Occipital lobe (tissue), 2 donors: ENCODE measurements around the gene FRA10AC1. TPM values are rescaled to one million over a fixed set of nuclear protein-coding genes. Genes with fewer than 3 reads are reported as not detected.
"Not testable (repeated sequence)": the region's sequence is repeated elsewhere in the genome, so short reads cannot be mapped to it uniquely, and the experiment has no call there.

Experiments used
- DNase-seq: peaks from one replicate; lab custom pipeline; 2025; lab: John Stamatoyannopoulos, UW
- total RNA-seq: library from RNA; depleted of rRNA; stranded (reverse); fragments of >200 nt; gene quantifications from one replicate; pipeline ENCODE4 v1.2.3, GENCODE V29; 2014

The FRA10AC1 gene
- total RNA-seq, 1 donor from 2014 or later, result 36.3 TPM

GRCh38 chr10:93703841-93704240 lies 1.4 kb upstream of the FRA10AC1 start:
- DNase-seq, result no peak

DNA sequence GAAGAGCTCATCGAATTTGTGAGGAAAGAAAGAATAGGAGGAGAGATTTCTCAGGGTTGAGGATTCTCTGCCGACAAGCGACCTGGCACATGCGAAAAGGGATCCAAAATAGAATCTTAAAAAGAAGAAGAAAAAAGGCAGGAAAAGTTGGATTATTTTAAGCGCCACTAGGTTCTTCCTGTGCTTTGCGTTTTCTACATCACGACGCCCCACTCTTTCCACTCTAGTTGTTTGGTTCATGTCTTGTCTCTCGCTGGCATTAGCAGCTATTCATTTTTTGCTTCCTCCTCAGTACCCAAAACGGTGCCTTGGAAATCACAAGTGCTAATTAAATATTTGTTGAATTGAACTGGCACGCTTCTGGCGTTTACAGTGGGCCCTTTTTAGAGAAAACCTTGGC lies 674 bp upstream of the FRA10AC1 start:
- no peak for DNase-seq

DNA sequence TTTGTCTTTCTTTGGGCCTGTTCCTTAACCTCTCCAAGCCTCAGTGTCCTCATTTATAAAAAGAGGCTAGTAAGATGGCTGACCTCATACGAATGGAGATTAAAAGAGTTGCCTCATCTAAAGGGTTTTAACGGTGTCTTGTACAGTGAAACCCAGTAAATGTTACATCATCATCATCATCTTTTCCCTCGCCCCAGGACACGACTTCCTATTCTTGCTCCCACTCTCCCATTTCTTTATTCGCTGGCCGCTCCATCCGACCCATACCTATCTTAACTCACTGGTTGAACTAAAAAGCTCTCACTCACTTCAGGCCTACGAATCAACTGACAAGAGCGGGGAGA lies 554 bp downstream of the FRA10AC1 start:
- DNase-seq, result no peak

GRCh38 chr10:93697207-93697606 lies 5.2 kb downstream of the FRA10AC1 start:
- no peak for DNase-seq

DNA sequence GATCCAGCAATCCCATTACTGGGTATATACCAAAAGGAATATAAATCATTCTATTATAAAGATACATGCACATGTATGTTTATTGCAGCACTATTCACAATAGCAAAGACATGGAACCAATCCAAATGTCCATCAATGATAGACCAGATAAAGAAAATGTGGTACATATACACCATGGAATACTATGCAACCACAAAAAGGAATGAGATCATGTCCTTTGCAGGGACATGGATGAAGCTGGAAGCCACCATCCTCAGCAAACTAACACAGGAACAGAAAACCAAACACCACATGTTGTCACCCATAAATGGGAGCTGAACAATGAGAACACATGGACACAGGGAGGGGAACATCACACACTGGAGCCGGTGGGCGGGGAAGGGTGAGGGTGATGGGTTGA lies 5.8 kb downstream of the FRA10AC1 start:
- DNase-seq, result not testable (repeated sequence)

DNA sequence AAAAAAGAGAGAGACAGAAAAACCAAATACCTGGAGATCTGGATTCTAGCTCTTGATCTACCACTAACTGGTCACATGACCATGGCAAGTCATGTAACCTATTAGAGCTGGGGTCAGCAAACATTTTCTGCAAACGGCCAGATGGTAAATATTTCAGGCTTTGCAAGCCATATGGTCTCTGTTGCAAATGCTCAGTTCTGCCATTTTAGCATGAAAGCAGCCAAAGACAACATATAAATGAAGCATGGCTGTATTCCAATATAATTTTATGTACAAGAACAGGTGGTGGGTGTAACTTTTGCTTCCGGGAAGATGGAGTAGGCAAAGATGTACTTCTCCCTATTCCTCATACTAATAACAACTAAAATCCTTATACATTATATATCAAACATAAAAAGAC lies 6.7 kb downstream of the FRA10AC1 start:
- DNase-seq, result no peak

DNA sequence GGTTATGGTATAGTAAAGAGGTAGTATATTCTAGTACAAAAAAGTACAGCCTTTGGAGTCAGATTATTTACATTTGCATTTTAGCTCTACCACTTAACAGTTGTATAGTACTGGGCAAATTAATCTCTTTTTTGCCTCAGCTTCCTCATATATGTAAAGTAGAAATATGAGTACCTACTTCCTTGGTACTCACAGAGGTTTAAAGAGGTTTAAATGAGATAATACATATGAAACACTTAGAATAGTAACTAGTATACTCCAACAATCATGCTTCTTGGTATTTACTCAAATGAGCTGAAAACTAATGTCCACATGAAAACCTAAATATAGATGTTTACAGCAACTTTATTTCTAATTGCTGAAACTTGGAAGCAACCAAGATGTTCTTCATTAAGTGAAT lies 14.7 kb downstream of the FRA10AC1 start:
- no peak for DNase-seq

GRCh38 chr10:93680412-93681047 lies 21.9 kb downstream of the FRA10AC1 start:
- DNase-seq, result no peak

- no peak for DNase-seq
Measured at GRCh38 chr10:93678805-93679587, 23.4 kb downstream of the FRA10AC1 start.

- no peak for DNase-seq
Measured at GRCh38 chr10:93678386-93678785, 24.0 kb downstream of the FRA10AC1 start.

GRCh38 chr10:93673791-93674190 lies 28.6 kb downstream of the FRA10AC1 start:
- DNase-seq, result no peak

DNA sequence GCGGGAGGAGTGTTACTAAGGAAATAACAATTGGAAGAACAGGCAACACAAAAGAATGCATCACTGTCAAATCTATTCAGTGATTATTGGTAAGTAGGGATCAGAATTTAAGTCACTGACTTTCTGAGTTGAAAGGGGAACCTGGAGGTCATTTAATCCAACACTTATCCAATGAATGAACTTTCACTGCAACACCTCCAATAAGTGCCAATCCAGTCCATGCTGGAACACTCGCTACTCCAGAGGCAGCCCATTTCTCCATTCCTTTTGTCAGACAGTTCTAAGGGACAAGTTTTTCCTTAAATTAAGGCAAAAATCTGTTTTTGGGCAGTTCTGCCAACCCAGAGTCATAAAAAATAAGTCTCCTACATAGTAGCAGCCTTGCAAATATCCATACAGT lies 29.5 kb downstream of the FRA10AC1 start:
- DNase-seq, result no peak

GRCh38 chr10:93672022-93672678 lies 30.2 kb downstream of the FRA10AC1 start:
- no peak for DNase-seq

DNA sequence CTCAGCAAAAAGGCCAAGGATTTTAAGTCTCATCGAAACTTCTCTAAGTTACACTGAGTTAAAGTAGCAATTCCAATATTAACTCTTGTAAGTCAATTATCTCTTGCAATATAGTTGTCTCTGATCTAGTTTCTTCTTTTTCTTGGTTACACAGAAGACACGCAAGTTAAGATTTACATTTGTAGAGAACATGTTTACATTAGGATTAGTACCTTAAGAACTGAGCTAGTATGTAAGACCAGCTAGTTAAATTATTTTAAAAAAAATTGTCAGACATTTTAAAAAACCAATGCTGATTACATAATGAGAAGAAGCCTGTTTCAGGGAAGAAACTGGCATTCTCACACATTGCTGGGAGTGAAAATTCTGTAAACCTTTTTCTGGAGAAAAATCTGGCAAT lies 31.4 kb downstream of the FRA10AC1 start:
- DNase-seq, result no peak

GRCh38 chr10:93670372-93670771 lies 32.0 kb downstream of the FRA10AC1 start:
- no peak for DNase-seq

GRCh38 chr10:93667795-93668194 lies 34.6 kb downstream of the FRA10AC1 start:
- no peak for DNase-seq

GRCh38 chr10:93666030-93666429 lies 36.4 kb downstream of the FRA10AC1 start:
- no peak for DNase-seq

DNA sequence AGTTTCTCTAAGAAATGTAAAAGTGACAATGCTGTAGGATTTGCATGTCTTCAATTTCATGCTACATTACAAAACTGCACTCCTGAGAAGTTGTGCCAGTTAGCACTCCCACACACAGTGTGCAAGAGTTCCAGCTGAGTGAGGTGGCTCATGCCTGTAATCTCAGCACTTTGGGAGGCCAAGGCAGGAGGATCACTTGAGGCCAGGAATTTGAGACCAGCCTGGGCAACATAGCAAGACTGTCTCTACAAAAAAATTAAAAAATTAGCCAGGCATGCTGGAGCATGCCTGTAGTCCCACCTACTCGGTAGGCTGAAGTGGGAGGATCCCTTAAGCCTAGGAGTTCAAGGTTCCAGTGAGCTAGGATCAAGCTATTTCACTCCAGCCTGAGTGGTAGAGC lies 44.6 kb downstream of the FRA10AC1 start:
- DNase-seq, result no peak

DNA sequence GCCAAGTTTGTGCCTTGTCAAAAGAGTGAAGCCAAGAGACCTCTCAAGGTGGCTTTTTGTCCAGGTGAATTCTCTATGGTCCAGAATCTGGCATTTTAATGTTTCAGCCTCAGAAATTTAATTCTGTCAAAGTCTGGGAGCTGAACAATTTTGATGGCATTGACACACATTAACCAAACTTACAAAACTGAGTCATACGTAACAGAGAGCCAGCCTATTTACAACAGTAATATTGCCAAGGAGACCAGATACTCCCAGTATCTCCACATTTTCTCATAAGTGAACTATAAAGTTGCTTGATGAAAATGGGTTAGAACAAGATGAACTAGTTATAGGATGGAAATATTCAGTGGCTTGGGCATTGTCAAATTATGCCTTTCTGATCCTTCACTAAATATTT lies 46.2 kb downstream of the FRA10AC1 start:
- no peak for DNase-seq

DNA sequence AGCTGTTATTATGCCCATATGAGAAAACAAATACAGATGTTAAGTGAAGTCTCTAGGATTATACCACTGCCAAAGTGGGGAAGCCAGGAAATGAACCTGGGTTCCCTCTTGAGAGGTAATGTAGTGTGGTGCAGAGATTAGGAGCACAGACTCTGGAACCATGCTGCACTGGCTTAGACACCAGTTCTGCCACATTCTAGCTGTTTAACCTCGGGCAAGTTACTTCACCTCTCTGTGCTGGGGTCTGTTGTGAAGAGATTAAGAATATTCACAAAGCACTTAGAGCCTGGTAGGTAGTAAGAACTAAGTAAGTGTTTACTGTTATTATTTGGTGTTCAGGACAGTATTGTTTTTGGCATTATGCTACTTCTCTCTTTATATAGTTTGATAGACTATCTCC lies 48.2 kb downstream of the FRA10AC1 start:
- DNase-seq, result no peak

GRCh38 chr10:93652857-93653256 lies 49.5 kb downstream of the FRA10AC1 start:
- no peak for DNase-seq

DNA sequence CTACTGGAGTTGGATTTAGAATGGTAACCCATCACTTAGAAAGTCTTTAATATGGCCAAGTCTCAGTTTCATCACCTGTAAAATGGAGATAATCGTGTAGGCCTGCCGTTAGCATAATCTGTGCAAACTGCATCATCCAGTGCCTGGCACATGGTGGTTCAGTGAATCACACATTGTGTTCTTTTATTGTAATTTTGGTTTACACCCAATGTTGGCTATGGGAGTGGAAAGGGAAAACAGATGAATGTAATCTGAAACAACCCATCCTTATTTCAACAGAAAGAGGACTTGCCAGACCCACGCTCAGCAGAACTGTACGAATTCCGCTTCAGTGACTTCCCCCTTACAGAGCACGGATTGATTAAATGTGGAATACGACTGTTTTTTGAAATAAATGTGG lies 62.6 kb downstream of the FRA10AC1 start:
- DNase-seq, result no peak
